NCI-H2196 (cell line): ENCODE results near the gene ANKRD28.
A peak's percentile ranks its signal among the peaks of the same experiment; 100 is the strongest.
"Not testable (repeated sequence)": the region's sequence is repeated elsewhere in the genome, so short reads cannot be mapped to it uniquely, and the experiment has no call there.

Source experiments
- DNase-seq: peaks from one replicate; lab custom pipeline; 2025; ENCODE audit not compliant: unreplicated experiment; lab: John Stamatoyannopoulos, UW

The ANKRD28 gene

GRCh38 chr3:15797642-15798303 lies at the start of gene ANKRD28:
TSS of gene ANKRD28 (minus strand) at chr3:15797979. CDS start at chr3:15796521, 1,458 bp downstream.
- DNase-seq: no peak

DNA sequence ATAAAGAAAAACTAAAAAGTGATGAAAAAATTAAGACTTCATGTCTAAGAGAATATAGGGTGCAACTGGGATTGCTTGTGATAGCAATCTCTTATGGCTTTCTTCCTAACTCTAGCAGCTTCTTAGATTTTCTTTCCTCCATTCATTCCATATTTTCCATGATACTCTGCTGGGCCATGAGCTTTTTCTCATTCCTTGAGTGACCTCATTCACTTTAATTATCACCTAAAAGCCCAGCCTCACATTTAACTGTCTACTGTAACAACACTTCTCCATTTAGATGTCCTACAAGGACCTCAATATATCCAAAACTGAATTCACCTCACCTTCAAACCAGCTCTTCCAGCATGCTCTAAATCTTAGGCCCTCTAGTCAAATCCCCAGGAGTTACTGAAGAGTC lies 49.5 kb upstream of the ANKRD28 start:
- no peak for DNase-seq

DNA sequence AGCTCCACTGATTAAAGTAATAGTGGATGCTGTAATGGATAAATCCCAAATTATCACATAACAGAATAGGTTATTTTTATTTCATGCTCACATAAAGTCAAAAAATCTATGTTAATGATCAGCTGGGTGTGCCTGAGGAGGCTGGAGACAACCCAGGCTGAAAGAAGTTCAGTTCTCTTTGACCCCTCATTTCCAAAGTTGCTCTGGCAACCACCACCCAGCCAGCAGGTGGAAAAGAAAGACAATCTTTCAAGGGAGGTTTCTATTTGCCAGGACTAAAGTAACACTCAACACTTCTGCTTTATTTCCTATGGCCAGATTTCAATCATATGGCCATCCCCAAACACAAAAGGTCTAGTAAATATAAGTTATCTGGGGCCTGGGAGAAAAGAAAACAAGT lies 48.8 kb upstream of the ANKRD28 start:
- DNase-seq: no peak

GRCh38 chr3:15845475-15845874 lies 47.7 kb upstream of the ANKRD28 start:
- DNase-seq: no peak

DNA sequence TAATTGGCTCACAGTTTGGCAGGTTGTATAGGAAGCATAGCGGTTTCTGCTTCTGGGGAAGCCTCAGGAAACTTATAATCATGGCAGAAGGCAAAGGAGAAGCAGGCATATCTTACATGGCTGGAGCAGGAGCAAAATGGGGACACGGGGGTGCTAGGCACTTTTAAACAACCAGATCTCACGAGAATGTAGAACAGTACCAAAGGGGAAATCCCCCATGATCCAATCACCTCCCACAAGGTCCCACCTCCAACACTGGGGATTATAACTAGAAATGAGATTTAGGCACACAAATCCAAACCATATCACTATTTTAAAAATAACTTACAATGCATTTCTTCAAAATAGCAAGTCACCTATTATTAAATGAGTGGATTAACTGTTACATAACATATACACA lies 47.1 kb upstream of the ANKRD28 start:
- no peak for DNase-seq

DNA sequence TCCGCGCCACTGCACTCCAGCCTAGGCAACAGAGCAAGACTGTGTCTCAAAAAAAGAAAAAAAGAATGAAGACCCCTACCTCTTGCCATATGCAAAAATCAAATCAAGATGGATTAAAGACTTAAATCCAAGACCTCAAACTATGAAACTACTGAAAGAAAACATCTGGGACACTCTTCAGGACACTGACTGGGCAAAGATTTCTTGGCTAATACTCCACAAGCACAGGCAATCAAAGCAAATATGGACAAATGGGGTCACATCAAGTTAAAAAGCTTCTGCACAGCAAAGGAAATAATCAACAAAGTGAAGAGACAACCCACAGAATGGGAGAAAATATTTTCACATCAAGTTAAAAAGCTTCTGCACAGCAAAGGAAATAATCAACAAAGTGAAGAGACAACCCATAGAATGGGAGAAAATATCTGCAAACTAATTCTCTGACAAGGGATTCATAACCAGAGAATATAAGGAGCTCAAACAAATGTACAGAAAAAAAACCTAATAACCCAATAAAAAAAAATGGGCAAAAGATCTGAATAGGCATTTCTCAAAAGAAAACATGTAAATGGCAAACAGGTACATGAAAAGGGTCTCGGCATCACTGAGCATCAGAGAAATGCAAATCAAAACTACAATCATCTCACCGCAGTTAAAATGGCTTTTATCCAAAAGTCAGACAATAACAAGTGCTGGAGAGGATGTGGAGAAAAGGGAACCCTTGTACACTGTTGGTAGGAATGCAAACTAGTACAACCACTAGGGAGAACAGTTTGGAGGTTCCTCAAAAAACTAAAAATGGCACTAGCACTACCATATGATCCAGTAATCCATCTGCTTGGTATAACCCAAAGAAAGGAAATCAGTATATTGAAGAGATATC lies 43.6 kb upstream of the ANKRD28 start:
- not testable (repeated sequence) for DNase-seq

DNA sequence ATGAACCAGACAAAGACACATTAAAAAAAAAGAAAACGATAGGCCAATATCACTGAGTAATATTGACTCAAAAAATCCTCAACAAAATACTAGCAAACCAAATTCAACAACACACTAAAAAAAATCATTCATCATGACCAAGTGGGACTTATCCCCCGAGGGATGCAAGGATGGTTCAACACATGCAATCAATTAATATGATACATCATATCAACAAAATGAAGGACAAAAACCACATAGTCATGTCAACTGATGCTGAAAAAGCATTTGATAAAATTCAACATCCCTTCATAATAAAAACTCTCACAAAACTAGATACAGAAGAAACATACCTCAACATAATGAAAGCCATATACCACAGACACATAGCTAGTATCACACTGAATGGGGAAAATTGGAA lies 41.8 kb upstream of the ANKRD28 start:
- DNase-seq: no peak

DNA sequence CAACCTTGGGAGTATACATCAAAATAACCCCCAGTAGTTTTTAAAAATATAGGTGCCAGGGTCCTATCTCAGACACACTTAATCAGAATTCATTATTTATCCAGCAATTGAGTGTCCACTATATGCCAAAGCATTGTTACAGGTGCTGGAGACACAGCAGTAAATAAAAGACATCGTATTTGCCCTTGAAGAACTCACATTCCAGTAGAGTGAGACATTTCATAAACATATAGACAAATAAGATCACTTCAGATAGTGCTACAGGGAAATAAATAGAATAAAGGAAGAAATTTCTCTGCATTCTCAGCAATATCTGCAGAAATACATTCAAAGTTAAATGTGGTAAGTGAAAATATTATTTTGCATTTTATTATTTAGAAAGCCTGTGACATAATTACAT lies 34.1 kb upstream of the ANKRD28 start:
- no peak for DNase-seq

GRCh38 chr3:15825016-15825415 lies 27.2 kb upstream of the ANKRD28 start:
- no peak for DNase-seq

GRCh38 chr3:15823092-15823491 lies 25.3 kb upstream of the ANKRD28 start:
- no peak for DNase-seq

DNA sequence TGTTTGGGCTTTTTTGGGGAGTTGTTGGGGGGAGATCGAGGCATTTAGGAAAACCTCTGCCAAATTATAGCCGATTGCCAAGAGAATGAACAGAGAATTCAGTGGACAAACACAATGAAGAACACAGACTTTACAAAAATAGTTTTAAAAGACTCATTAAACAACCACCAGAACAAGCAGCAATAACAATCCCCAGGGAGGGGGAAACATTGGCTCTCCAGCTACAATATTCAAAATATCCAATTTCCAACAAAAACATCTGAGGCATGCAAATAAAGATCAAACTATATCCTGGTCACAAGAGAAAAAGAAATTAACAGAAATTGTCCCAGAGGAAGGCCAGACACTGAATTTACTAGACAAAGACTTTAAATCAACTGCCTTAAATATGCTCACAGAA lies 24.5 kb upstream of the ANKRD28 start:
- no peak for DNase-seq

GRCh38 chr3:15820911-15821310 lies 23.1 kb upstream of the ANKRD28 start:
- DNase-seq: no peak

DNA sequence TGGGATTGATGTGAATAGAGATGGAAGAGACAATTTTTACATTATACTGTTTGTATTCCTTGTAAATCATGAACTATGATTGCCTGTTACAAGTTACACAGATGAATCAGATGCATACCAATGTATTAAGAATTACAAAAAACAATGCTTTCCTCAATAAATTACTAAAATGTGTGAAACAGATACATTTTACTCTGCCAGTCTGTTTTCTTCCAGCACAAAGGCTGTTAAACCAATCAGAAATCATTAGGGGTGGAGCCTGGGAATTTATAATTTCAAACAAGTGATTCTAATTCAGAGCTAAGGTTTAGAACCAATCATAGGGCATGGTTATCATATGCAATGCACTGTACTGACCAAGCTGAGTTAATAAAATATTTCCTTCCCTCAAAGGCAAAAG lies 21.8 kb upstream of the ANKRD28 start:
- no peak for DNase-seq

- no peak for DNase-seq
Observed at GRCh38 chr3:15819043-15819442, 21.3 kb upstream of the ANKRD28 start.

- DNase-seq: peak; percentile 18
Observed at GRCh38 chr3:15815696-15816095, 17.9 kb upstream of the ANKRD28 start.

DNA sequence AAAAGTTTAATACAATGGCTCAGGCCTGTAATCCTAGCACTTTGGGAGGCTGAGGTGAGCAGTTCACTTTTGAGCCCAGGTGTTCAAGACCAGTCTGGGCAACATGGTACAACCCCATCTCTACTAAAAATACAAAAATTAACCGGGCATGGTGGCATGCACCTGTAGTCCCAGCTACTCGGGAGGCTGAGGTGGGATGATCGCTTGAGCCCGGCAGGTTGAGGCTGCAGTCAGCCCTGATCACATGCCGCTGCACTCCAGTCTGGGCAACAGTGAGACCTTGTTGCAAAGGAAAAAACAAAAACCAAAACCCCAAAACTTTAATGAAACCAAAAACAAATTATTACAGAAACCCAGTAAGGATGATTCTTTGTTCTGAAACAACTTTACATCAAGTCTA lies 15.3 kb upstream of the ANKRD28 start:
- not testable (repeated sequence) for DNase-seq

- DNase-seq: peak; percentile 4
Observed at GRCh38 chr3:15812183-15812582, 14.4 kb upstream of the ANKRD28 start.

DNA sequence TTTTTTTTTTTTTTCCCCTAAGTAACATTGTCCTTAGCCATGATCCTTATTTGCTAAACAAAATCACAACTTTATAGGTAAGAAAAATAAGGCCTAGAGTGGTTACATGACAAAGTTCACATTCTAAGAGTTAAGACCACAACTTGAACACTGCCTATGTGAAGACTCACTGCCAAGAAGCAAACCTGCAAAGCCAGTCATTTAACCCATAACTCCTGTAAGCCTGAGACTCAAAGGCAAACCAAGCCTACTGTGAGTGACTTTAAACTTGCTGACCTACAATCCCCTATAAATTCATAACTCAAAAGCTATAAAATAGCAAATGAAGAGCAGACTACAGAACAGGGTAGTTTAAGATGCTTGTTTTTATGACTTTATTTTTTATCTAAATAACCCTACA lies 12.9 kb upstream of the ANKRD28 start:
- no peak for DNase-seq

DNA sequence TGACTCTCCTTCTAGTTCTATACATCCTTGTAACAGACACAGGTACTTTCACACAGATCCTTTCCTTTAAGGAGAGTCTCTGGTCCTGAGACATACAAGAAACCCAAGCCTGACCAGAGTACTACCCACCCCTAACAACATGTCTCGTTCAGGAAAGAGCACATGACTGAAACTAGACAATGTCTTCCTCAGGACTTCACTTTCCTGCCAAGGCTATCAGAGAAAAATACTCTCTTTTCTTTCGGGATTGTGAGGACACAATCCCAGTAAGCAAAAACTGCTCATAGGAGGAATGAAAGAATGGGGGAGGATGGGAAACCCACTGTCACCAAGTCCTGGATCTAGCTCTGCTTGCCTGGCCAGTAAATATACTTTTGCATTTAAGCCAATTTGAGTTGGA lies 11.5 kb upstream of the ANKRD28 start:
- DNase-seq: no peak

DNA sequence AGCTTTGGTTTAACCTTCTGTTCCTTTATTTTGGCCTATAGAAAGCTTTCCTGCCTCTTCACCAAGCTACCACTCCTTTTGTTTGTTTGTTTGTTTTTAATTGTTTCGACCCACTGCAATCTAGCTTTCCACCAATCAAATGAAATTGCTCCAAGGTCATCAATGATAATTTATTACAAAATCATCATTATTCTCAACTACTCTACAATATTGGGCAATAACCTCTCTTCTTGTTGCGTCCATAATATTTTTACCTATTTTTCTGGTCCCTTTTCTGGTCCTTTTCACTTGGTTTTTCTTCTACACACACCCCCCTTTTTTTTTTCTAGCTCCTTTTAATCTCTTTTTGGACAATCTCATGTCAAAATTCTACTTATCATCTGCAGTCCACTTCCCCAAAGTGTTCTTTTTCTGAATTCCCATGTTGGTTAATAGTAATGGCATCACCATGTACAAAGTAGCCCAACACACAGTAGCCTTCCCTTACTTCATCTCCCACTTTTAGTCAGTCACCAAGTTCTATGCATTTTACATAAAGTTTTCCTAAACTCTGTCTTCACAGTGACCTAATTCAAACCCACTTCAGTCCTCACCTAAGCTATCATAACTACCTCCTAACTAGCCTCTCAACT lies 11.0 kb upstream of the ANKRD28 start:
- no peak for DNase-seq

GRCh38 chr3:15805756-15806266 lies 8.0 kb upstream of the ANKRD28 start:
- DNase-seq: no peak
